Bronchial epithelial cell (primary cell): ENCODE measurements around the gene TNFAIP8. TPM values are rescaled to one million over a fixed set of nuclear protein-coding genes. Genes with fewer than 3 reads are reported as not detected.

Experiments
- DNase-seq: peaks from one replicate; pipeline ENCODE4 v3.0.0-alpha.2; 2010; ENCODE audit warnings: low read depth
- FAIRE-seq: peaks from 2 replicates; lab custom pipeline; 2011; peaks lifted over from hg19 to GRCh38; lab: Jason Lieb, UNC
- H3K27me3 ChIP-seq: 2 replicates; pipeline ENCODE4 v1.5.1; 2011; ENCODE audit warnings: low read length; ENCODE audit not compliant: control insufficient read depth, insufficient read depth
- H3K36me3 ChIP-seq: 2 replicates; pipeline ENCODE4 v1.5.1; 2011; ENCODE audit warnings: low read length; ENCODE audit not compliant: control insufficient read depth, insufficient read depth
- H3K4me3 ChIP-seq: 2 replicates; pipeline ENCODE4 v1.5.1; 2011; ENCODE audit warnings: mild to moderate bottlenecking, low read depth, low read length, control low read depth
- CTCF ChIP-seq: IDR thresholded peaks from 2 replicates; pipeline ENCODE4 v1.5.1; 2011; ENCODE audit warnings: mild to moderate bottlenecking, moderate library complexity, low read length, control low read depth, inconsistent platforms; ENCODE audit not compliant: insufficient read depth, severe bottlenecking
- total RNA-seq: library from RNA; depleted of rRNA; stranded (reverse); fragments of >200 nt; gene quantifications from 2 replicates; pipeline ENCODE4 v1.2.1, GENCODE V29; 2014

The TNFAIP8 gene
- total RNA-seq, 1 donor from 2014 or later, result 51.9 TPM

- FAIRE-seq (no peak), DNase-seq (no peak)
- no peaks in the 10 kb centered on the region for H3K27me3 ChIP-seq
- no peak for TF ChIP-seq CTCF
- H3K4me3 ChIP-seq, result no peak overlapping the region
- H3K36me3 ChIP-seq, result peaks cover 3% of the 10 kb centered on the region
Observed at GRCh38 chr5:119347991-119348390, 7.8 kb upstream of the TNFAIP8 start.

DNA sequence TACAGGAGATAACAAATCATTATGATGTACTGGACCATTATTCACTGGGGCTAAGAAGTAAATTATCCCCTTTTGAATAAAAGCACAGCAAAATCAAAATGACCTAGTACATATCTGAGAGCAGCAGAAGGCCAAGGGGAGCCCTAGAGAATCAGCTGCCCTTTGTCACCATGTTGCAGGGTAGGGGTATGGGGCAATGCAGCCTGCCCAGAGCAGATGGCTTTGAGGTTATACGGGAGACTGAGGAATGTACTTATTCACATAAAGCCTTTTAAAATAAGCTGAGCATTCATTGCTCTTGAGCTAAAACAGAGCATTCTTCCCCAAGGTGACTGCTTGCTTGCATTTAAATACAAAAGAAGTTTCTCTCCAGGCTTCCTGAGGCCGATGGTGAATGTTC lies 2.6 kb upstream of the TNFAIP8 start:
- DNase-seq (no peak), FAIRE-seq (no peak)
- H3K36me3 ChIP-seq, result no peaks in the 10 kb centered on the region
- TF ChIP-seq CTCF, result no peak
- H3K27me3 ChIP-seq, result no peaks in the 10 kb centered on the region
- no peak overlapping the region for H3K4me3 ChIP-seq

- FAIRE-seq (no peak), DNase-seq (no peak)
- no peaks in the 10 kb centered on the region for H3K36me3 ChIP-seq
- H3K4me3 ChIP-seq, result no peak overlapping the region
- no peak for TF ChIP-seq CTCF
- H3K27me3 ChIP-seq, result no peaks in the 10 kb centered on the region
Observed at GRCh38 chr5:119353686-119354366, 2.0 kb upstream of the TNFAIP8 start.

- FAIRE-seq (no peak), DNase-seq (no peak)
- no peak for TF ChIP-seq CTCF
- Histone ChIP-seq H3K27me3 (no peaks in the 10 kb centered on the region), H3K4me3 (no peak overlapping the region), H3K36me3 (no peaks in the 10 kb centered on the region)
Observed at GRCh38 chr5:119354537-119355243, 1.1 kb upstream of the TNFAIP8 start.

- peak overlapping the region; percentile 39 for H3K4me3 ChIP-seq
- H3K27me3 ChIP-seq, result no peaks in the 10 kb centered on the region
- H3K36me3 ChIP-seq, result no peaks in the 10 kb centered on the region
- peak; percentile 80 for DNase-seq
- no peak for TF ChIP-seq CTCF
- FAIRE-seq, result no peak
Observed at GRCh38 chr5:119355244-119355638, 578 bp upstream of the TNFAIP8 start.
